Endothelial cell of umbilical vein (primary cell): ENCODE measurements around the gene MITF.

Experiments used
- POLR2AphosphoS5 ChIP-seq: IDR thresholded peaks from 2 replicates; pipeline ENCODE4 v1.6.1; 2012; ENCODE audit warnings: low read depth, mild to moderate bottlenecking, control low read depth, low read length, moderate library complexity; ENCODE audit not compliant: insufficient read depth
- TF ChIP-seq, protein P1 (sequence below), 2 donors: IDR thresholded peaks; 1 replicate in 1 of 2; 2 replicates in 1 of 2; pipeline ENCODE4 v1.5.1; 2011; ENCODE audit warnings: low read length in 2 of 2, mild to moderate bottlenecking in 2 of 2, moderate library complexity in 2 of 2, control low read depth in 1 of 2, inconsistent platforms in 1 of 2, low read depth in 1 of 2; ENCODE audit not compliant: insufficient read depth in 1 of 2; ENCODE audit errors: extremely low read depth in 1 of 2

GRCh38 chr3:69755795-69756194 is 16.5 kb downstream of the MITF start:
- TF ChIP-seq, protein P1, sequence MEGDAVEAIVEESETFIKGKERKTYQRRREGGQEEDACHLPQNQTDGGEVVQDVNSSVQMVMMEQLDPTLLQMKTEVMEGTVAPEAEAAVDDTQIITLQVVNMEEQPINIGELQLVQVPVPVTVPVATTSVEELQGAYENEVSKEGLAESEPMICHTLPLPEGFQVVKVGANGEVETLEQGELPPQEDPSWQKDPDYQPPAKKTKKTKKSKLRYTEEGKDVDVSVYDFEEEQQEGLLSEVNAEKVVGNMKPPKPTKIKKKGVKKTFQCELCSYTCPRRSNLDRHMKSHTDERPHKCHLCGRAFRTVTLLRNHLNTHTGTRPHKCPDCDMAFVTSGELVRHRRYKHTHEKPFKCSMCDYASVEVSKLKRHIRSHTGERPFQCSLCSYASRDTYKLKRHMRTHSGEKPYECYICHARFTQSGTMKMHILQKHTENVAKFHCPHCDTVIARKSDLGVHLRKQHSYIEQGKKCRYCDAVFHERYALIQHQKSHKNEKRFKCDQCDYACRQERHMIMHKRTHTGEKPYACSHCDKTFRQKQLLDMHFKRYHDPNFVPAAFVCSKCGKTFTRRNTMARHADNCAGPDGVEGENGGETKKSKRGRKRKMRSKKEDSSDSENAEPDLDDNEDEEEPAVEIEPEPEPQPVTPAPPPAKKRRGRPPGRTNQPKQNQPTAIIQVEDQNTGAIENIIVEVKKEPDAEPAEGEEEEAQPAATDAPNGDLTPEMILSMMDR (IDR thresholded peaks at IDR 0.05; ENCODE audit: extremely low read depth in 1 of 2, insufficient read depth in 1 of 2, low read depth in 1 of 2, low read length in 2 of 2), result no peak
- no peak for TF ChIP-seq POLR2AphosphoS5
